ENCODE results near the gene LIME1.

GRCh38 chr20:63690003-63690897 is 46.2 kb upstream of the LIME1 start:
- TF ChIP-seq CTCF (IDR thresholded peaks at IDR 0.05) (no peak), POLR2A (IDR thresholded peaks at IDR 0.05) (no peak)

Data from vagina (tissue), 2 donors.